AG10803 (cell line): ENCODE results near the gene CEP41.
"Not testable (repeated sequence)": the region's sequence is repeated elsewhere in the genome, so short reads cannot be mapped to it uniquely, and the experiment has no call there.

Source experiments
- DNase-seq: peaks from one replicate; pipeline ENCODE4 v3.0.0; 2010; ENCODE audit warnings: low read depth
- H3K4me3 ChIP-seq: 2 replicates; pipeline ENCODE4 v1.5.1; 2011; ENCODE audit warnings: mild to moderate bottlenecking, low read length, control low read depth
- TF ChIP-seq, protein P1 (sequence below): conservative IDR thresholded peaks from 2 replicates; pipeline ENCODE4 v1.5.1; 2011; ENCODE audit warnings: mild to moderate bottlenecking, low read length, control low read depth, inconsistent platforms

The CEP41 gene

DNA sequence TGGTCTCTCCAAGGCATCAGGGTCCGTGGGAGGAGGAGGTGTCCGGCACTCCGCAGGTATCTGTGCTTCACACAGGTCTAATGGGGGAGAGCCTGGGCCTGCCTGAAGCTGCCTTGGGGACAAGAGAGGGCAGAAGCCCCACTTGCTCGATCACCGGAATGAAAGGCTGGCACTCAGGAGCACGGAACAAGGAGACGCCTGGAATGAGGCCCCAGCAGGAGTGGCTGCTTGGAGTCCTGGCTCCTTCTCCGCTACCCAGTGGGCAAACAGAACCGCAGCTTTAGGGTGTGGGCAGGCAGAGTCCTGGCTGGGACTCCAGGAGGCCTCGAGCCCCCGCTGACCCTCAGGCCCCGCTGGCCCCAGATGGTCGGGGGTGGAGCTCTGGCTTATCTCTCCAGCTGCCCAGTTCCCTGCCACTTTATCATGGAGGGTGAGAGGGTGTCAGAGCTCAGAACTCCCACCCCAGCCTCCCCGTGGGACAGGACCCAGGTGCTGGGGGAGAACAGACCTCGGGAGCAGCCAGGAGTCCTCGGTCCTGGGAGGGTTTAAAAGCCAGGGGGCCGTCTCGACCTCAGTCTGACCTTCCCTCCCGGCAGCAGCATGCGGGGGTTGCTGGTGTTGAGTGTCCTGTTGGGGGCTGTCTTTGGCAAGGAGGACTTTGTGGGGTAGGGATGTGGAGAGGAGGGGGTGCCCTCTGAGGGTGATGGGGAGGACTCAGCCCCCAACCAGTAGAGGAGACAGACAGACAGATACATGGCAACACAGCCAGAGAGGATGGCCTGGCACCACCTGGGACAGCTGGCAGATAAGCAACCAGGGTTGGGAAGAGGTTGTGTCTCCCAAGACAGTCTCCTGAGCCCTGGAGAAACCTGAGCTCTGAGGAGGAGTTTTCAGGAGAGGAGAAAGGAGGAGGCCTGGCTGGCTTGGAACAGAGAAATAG is 60.6 kb downstream of the CEP41 start, which contains the start of gene CPA1:
CPA1 (plus strand) TSS at position 574 of the 940 bp plus-strand sequence; CDS start at position 601, 27 bp downstream.
- no peak for DNase-seq
- no peak within 1 kb of the TSS for H3K4me3 ChIP-seq
- TF ChIP-seq, protein P1, sequence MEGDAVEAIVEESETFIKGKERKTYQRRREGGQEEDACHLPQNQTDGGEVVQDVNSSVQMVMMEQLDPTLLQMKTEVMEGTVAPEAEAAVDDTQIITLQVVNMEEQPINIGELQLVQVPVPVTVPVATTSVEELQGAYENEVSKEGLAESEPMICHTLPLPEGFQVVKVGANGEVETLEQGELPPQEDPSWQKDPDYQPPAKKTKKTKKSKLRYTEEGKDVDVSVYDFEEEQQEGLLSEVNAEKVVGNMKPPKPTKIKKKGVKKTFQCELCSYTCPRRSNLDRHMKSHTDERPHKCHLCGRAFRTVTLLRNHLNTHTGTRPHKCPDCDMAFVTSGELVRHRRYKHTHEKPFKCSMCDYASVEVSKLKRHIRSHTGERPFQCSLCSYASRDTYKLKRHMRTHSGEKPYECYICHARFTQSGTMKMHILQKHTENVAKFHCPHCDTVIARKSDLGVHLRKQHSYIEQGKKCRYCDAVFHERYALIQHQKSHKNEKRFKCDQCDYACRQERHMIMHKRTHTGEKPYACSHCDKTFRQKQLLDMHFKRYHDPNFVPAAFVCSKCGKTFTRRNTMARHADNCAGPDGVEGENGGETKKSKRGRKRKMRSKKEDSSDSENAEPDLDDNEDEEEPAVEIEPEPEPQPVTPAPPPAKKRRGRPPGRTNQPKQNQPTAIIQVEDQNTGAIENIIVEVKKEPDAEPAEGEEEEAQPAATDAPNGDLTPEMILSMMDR = no peak

DNA sequence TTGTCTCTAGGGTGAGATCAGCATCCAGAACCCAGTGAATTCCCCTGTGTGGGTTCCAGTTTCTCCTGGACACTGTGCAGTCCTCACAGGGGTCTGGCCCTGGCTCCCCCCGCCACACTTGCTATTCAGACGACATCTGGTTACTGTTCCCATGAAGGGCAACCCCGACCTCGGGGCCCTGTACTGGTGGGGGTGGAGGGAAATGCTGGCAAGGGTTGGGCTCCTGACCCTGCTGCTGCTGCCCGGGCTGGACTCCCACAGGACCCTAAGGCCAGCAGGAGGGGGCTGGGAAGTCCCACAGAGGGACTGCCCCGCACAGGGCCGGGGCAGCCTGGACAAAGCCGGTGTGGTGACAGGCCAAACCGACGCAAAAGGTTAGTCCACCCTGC is 61.3 kb downstream of the CEP41 start:
- no peak for DNase-seq
- H3K4me3 ChIP-seq = no peak overlapping the region
- TF ChIP-seq, protein P1 = no peak

DNA sequence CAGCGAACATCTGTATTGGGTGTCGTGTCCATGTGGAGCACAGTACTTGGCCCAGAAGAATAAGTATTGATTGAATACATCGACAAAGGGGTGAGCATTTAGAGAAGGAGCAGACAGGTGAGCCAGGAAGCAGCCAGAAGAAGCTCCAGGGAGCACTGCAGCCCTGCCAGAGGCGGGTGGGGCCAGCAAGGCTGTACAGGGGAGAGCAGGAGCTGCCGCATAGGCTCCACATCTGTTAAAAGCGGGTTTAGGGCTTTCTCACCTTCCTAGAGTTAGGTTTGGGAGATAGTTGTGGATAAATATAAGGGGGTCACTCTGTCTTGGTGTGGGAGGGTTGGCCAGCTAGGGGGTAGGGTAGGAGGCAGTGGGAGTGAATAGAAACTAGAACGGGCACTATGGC is 61.8 kb downstream of the CEP41 start:
- DNase-seq = no peak
- no peak overlapping the region for H3K4me3 ChIP-seq
- TF ChIP-seq, protein P1 = no peak

DNA sequence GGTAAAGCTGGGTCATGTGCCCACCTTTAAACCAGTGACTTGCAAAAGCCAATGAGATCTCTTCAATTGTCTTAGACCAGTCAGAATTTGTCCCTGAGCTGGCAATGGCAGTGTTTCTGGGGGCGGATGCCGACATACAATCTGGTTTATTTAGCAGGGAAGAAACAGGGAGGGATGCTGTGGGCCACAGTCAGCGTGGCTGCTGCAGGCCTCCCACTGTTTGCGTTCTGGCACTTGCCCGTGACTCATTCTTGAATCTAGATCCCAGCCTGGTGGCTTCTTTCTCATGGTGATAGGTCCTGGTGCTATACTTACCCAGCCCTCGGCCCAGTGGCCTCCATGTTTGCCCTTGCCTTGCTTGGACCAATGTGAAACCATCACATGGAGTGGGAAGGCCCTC is 63.6 kb downstream of the CEP41 start:
- H3K4me3 ChIP-seq = no peak overlapping the region
- DNase-seq = no peak
- TF ChIP-seq, protein P1 = no peak

DNA sequence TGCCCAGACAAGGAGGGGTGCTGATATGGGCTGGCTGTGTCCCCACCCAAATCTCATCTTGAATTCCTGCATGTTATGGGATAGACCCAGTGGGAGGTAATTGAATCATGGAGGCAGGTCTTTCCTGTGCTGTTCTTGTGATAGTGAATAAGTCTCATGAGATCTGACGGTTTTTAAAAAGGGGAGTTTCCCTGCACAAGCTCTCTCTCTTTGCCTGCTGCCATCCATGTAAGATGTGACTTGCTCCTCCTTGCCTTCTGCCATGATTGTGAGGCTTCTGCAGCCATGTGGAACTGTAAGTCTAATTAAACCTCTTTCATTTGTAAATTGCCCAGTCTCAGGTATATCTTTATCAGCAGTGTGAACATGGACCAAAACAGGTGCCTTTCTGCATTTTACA is 64.4 kb downstream of the CEP41 start:
- not testable (repeated sequence) for DNase-seq, H3K4me3 ChIP-seq

DNA sequence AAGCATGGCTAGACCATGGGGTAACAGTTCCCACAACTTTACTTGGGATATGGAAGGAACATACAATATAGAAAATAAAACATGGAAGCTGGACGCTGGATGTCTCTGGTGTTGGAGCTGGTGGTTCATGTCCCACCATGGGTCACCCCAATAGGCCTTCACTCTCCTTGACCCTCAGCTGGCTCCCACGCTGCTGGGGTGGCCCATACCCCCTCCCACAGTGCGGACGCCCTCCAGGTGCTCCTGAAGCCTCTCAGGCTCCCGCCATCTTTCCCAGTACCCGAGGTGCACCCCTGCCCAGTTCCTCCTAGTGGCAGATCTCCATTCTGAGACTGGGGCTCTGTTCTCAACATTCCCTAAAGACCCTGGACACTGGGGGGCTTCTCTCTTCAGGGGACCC is 66.3 kb downstream of the CEP41 start:
- no peak overlapping the region for H3K4me3 ChIP-seq
- no peak for DNase-seq
- TF ChIP-seq, protein P1 = no peak

DNA sequence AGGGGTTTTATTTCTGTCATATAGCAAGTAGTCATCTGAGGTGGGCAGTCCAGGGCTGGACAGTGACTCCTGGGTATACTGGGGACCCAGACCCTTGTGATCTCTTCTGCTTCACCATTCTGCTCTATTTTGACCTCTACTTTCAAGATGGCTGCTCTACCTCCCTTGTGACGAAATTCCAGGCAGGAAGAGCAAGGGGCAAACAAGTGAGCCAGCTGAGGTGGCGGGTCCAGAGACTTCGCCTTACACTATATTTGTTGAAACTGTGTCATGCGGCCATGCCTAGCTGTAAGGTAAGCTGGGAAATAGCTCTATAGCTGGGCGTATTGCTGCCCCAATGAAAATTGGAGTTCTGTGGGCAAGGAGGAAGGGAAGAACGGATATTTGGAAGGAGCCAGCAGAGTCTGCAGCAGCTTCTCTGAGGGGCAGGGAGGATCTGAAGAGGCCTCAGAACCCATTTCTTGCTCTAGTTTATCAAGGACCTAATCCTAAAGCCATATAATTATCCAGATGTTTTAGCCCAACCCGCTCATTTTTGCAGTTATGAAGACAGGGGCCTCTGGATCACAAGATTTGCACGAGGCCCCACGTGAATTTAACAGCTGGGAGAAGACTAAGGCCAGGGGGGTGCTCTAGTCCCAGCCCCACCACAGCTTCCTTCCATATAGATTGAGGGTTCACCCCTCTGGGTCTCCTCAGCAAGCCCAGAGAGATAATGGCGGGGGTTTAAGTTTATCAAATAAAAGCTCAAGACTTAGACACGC is 68.2 kb downstream of the CEP41 start:
- H3K4me3 ChIP-seq = no peak overlapping the region
- TF ChIP-seq, protein P1 = no peak
- no peak for DNase-seq
